Naive B cell (primary cell): ENCODE results near the gene SLC45A1. TPM values are rescaled to one million over a fixed set of nuclear protein-coding genes. Genes with fewer than 3 reads are reported as not detected.

Experiments
- ATAC-seq, 2 donors: fragments of 150-1000 bp; cut with Tn5 transposase; 2 replicates each; pipeline ENCODE4 v1.10.0; 2021; ENCODE audit warnings: low read depth in 2 of 2, mild to moderate bottlenecking in 2 of 2, moderate library complexity in 2 of 2
- DNase-seq: peaks from one replicate; pipeline ENCODE4 v3.0.0; 2022
- H3K27ac Mint-ChIP-seq, 6 donors: one replicate each; pipeline ENCODE4 v1.8.0; 2020 to 2022; ENCODE audit warnings: mild to moderate bottlenecking in 6 of 6, mixed read lengths in 6 of 6, moderate library complexity in 5 of 6, inconsistent platforms in 2 of 6
- H3K27me3 Mint-ChIP-seq, 3 donors: one replicate each; pipeline ENCODE4 v1.8.0; 2021 to 2022; ENCODE audit warnings: mixed read lengths in 3 of 3, mild to moderate bottlenecking in 1 of 3
- H3K36me3 Mint-ChIP-seq, 2 donors: one replicate each; pipeline ENCODE4 v1.8.0; 2020 to 2022; ENCODE audit warnings: mixed read lengths in 2 of 2, inconsistent platforms in 1 of 2, mild to moderate bottlenecking in 1 of 2
- H3K4me1 Mint-ChIP-seq, 3 donors: one replicate each; pipeline ENCODE4 v1.8.0; 2020 to 2022; ENCODE audit warnings: mixed read lengths in 3 of 3, inconsistent platforms in 1 of 3, mild to moderate bottlenecking in 1 of 3, moderate library complexity in 1 of 3
- H3K4me3 Mint-ChIP-seq, 8 donors: one replicate each; pipeline ENCODE4 v1.8.0; 2020 to 2022; ENCODE audit warnings: mild to moderate bottlenecking in 8 of 8, mixed read lengths in 8 of 8, moderate library complexity in 8 of 8, inconsistent platforms in 2 of 8
- H3K9me3 Mint-ChIP-seq, 7 donors: one replicate each; pipeline ENCODE4 v1.8.0; 2020 to 2022; ENCODE audit warnings: mixed read lengths in 7 of 7, mild to moderate bottlenecking in 5 of 7, inconsistent platforms in 2 of 7, moderate library complexity in 1 of 7
- polyA plus RNA-seq, 6 donors: library from polyadenylated mRNA; unstranded; fragments of 300-500 nt; fragmentation: Illumina TruSeq; gene quantifications; one replicate each; pipeline ENCODE4 v1.2.3, GENCODE V29; 2021; ENCODE audit warnings: low read depth in 6 of 6

SLC45A1 gene
- polyA plus RNA-seq, 6 donors from 2014 or later = 0.09 to 0.26 (median 0.24) TPM; not detected in 3

DNA sequence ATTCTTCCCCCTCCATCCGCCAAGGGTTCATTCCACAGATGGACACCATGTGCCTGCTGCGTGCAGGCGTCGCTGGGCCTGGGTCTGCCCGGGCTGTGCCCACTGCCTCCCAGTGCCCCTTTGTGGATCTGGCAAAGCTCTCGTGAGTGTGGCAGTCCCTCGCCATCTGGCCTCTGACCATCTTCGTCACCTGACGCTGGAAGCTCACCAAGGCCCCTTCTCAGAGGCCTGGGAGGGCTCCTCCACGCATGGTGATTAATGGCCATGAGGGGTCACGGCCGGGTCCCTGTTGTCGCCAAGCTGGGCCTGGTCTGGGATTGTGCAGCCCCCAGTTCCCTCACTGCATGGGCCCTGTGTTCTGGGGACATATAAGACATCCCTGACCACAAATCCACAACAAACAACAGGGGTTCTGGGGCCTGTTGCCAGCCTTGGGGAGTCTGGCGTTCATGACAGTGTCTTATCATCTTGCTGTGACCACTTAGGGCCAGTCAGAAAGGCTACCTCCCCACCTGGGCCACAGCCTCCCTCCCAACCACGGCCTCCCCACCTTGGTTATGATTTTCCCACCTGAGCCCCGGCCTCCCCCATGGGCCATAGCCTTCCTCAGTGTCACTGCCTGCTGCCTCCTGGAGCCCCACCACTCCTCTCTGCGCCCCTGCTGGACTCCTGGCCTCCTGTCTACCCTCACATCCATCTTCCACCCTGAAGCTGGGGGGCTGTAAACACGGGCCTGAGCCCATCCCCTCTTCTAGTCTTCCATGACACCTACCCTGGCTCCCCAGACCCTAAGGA lies 27.9 kb downstream of the SLC45A1 start:
- ATAC-seq (no peak), DNase-seq (no peak)
- Mint-ChIP-seq H3K27me3 (peaks cover 4 to 6% (median 5%) of the 10 kb centered on the region in 3 donors), H3K9me3 (peaks cover 0 to 2% (median 0%) of the 10 kb centered on the region in 7 donors), H3K4me1 (peaks cover 7 to 10% (median 10%) of the 10 kb centered on the region in 3 donors), H3K36me3 (no peaks in the 10 kb centered on the region), H3K27ac (peak overlapping the region in 4 of 6 donors; percentile 11 to 95 (median 46)), H3K4me3 (peak overlapping the region in 1 of 8 donors; percentile 2)

- Mint-ChIP-seq H3K9me3 (peaks cover 0 to 2% (median 0%) of the 10 kb centered on the region in 7 donors), H3K4me1 (peaks cover 7 to 10% (median 10%) of the 10 kb centered on the region in 3 donors), H3K36me3 (no peaks in the 10 kb centered on the region), H3K27me3 (peaks cover 4 to 6% (median 5%) of the 10 kb centered on the region in 3 donors), H3K27ac (peak overlapping the region in 1 of 6 donors; percentile 38), H3K4me3 (no peak overlapping the region)
- no peak for ATAC-seq
- no peak for DNase-seq
These were observed 29.7 kb downstream of the SLC45A1 start for GRCh38 chr1:8347635-8348034.

DNA sequence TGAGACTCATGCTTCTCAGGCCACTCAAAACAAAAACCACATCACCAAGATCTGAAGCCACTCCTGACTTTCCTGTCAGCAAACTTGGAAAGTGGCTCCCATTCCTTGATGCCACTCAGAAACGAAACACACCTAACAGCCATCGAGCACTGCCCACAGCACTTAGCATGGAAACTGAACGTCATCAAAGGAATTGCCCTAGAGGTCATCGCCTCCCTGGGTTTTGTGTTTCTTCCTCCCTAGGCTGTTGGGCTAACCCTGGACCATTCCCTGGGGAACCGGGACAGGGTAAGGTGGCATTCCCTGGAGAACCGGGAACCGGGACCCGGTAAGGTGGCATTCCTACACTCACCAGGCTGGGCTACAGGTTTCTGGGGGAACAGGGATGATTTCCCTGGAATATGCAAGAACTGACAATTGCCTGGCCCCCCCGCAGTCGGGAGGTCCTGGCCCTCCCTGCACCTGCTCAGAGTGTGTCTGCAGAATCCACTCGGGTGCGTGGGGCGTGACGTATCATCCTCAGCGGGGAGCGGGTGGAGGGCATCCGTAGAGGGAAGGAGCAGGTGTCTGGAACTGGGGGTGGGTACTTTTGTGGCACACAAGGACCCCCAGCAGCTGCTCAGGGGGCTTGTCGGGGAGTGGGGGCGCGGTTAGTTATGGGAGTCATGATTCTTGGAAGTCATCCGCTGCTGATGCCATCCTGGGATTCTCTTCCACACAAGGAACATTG lies 30.3 kb downstream of the SLC45A1 start:
- peaks cover 4 to 6% (median 5%) of the 10 kb centered on the region in 3 donors for H3K27me3 Mint-ChIP-seq
- peaks cover 7 to 10% (median 10%) of the 10 kb centered on the region in 3 donors for H3K4me1 Mint-ChIP-seq
- DNase-seq (no peak), ATAC-seq (no peak)
- no peak overlapping the region for H3K4me3 Mint-ChIP-seq
- H3K9me3 Mint-ChIP-seq = peaks cover 0 to 2% (median 0%) of the 10 kb centered on the region in 7 donors
- H3K27ac Mint-ChIP-seq = peak overlapping the region in 2 of 6 donors; percentile 38 to 78
- H3K36me3 Mint-ChIP-seq = no peaks in the 10 kb centered on the region

DNA sequence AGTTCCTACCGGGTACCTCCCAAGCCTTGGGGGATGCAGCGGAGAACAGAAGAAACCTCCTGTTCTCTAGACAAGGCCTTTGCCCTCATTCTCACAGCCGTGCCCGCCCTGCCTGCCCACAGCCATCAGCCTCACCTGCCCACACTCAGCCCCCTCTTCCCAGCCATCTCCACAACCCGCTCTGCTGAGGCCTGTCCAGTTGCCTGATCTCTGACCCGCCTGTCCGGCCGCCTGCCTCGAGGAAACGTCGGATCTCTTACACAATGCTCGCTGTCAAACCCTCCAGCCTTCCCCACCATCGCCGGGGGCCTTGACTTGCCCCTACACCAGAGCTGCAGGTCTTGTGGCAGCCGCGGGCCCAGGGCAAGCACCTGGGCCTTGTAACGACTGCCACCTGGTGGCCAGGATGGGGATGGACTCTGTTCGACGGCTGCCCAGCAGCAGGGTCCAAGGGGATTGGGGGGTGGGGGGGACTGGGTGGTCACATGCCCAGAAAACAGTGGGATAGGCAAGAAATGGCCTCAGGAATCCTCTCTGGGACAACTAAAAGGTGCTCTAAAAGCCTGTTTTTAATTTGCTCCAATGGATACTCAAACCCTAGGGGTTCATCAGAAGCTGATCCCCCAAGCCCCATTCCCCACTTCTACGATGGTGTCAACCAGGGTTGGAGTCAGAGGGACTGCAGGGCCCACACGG lies 31.0 kb downstream of the SLC45A1 start:
- peak; percentile 73 to 78 for ATAC-seq
- Mint-ChIP-seq H3K9me3 (peaks cover 0 to 2% (median 0%) of the 10 kb centered on the region in 7 donors), H3K27me3 (peaks cover 4 to 6% (median 5%) of the 10 kb centered on the region in 3 donors), H3K4me3 (no peak overlapping the region), H3K27ac (peak overlapping the region in 3 of 6 donors; percentile 8 to 78 (median 73)), H3K36me3 (no peaks in the 10 kb centered on the region), H3K4me1 (peaks cover 7 to 10% (median 10%) of the 10 kb centered on the region in 3 donors)
- peak; percentile 56 for DNase-seq

DNA sequence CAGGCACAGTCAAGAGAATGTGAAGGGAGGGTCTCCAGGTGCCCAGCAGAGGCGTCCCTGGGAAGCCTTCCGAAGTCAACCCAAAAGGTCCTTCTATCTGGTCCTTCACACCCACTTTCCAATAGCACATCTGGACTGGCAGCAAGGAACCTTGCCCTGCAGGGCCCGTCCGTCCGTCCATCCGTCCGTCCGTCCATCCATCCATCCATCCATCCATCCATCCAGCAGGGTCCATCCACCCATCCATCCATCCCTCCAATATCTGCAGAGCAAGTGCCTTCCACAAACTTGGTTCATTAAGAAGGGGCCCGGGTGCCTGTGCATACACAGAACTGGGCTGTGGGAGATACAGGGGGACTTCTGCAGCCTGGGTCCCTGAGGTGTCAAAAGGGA lies 31.6 kb downstream of the SLC45A1 start:
- Mint-ChIP-seq H3K4me3 (peak overlapping the region in 2 of 8 donors; percentile 9 to 22), H3K4me1 (peaks cover 7 to 10% (median 10%) of the 10 kb centered on the region in 3 donors), H3K36me3 (no peaks in the 10 kb centered on the region), H3K9me3 (peaks cover 0 to 2% (median 0%) of the 10 kb centered on the region in 7 donors), H3K27me3 (peaks cover 2 to 6% (median 5%) of the 10 kb centered on the region in 3 donors), H3K27ac (peak overlapping the region in 2 of 6 donors; percentile 53 to 87)
- ATAC-seq (no peak), DNase-seq (no peak)

GRCh38 chr1:8349961-8350360 lies 32.0 kb downstream of the SLC45A1 start:
- H3K9me3 Mint-ChIP-seq = peaks cover 0 to 2% (median 0%) of the 10 kb centered on the region in 7 donors
- no peaks in the 10 kb centered on the region for H3K36me3 Mint-ChIP-seq
- peaks cover 7 to 10% (median 10%) of the 10 kb centered on the region in 3 donors for H3K4me1 Mint-ChIP-seq
- peaks cover 0 to 6% (median 5%) of the 10 kb centered on the region in 3 donors for H3K27me3 Mint-ChIP-seq
- ATAC-seq (no peak), DNase-seq (no peak)
- H3K4me3 Mint-ChIP-seq = no peak overlapping the region
- no peak overlapping the region for H3K27ac Mint-ChIP-seq

DNA sequence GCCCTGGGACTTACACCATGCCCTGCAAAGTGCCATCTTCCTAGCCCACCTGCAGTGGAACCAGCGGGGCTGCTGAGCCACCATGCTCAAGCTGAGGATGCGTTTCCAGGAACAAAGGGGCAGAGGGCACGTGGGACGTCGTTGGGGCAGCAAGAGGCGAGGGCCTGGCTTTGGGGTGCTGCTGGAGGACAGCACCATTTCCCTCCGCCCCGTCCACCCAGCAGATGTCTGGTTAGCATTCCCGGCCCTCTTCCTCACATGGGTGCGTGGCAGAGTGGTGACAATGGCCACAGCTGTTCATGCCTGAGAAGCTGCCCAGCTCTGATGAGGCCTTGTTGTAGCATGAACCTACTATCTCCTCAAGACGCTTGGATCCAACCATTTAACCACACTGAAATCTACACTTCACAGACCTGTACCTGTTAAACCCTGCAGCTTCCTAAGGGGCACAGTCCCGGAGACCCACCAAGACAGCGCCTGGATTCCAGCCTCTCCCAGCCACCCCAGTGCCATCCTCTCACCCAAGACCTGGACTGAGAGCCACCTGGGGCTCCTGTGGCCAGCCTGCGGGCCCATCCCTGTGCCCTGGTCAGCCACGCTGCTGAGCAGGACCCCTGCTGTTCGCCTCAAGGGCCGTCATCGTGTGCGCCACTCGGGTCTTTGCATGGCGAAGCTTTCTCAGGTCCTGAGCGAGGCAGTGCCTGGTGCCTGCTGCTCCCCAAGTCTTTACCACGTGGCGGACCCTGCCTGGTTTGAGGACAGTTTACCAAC lies 33.2 kb downstream of the SLC45A1 start:
- ATAC-seq (peak in 1 of 2 donors; percentile 9), DNase-seq (no peak)
- Mint-ChIP-seq H3K9me3 (peaks cover 0 to 2% (median 0%) of the 10 kb centered on the region in 7 donors), H3K36me3 (no peaks in the 10 kb centered on the region), H3K27ac (peak overlapping the region in 4 of 6 donors; percentile 31 to 77 (median 53)), H3K4me3 (no peak overlapping the region), H3K27me3 (peaks cover 0 to 6% (median 3%) of the 10 kb centered on the region in 3 donors), H3K4me1 (peaks cover 7 to 10% (median 10%) of the 10 kb centered on the region in 3 donors)

- DNase-seq = no peak
These were observed 34.0 kb downstream of the SLC45A1 start for GRCh38 chr1:8351693-8352470.

DNA sequence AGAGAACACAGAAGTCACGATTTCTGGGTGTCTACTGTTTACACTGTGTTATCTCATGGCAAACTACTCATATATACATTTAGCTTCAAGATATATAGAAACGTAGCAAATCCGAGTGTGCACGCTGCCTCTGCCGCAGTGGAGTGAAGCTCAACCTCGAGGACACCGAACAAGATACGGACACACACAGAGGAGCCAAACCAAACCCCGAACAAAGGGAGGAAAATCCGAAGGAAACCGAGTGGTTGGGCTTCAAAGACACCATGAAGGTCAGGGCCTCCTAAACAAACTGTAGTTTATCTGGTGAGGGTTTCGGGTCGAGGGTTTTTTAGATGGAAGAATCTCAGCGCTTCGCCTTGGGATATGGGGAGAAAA lies 34.5 kb downstream of the SLC45A1 start:
- Mint-ChIP-seq H3K36me3 (peaks cover 6 to 9% of the 10 kb centered on the region in 2 donors), H3K4me1 (peaks cover 7 to 10% (median 10%) of the 10 kb centered on the region in 3 donors), H3K27ac (peak overlapping the region in 2 of 6 donors; percentile 62 to 83), H3K4me3 (peak overlapping the region in 1 of 8 donors; percentile 2), H3K27me3 (no peaks in the 10 kb centered on the region), H3K9me3 (peaks cover 0 to 2% (median 0%) of the 10 kb centered on the region in 7 donors)
- no peak for DNase-seq
- no peak for ATAC-seq

More at GRCh38 chr1:8351693-8352470, 34.0 kb downstream of the SLC45A1 start:
- H3K36me3 Mint-ChIP-seq = peaks cover 3 to 5% of the 10 kb centered on the region in 2 donors
- peaks cover 0 to 2% (median 0%) of the 10 kb centered on the region in 7 donors for H3K9me3 Mint-ChIP-seq
- H3K4me3 Mint-ChIP-seq = no peak overlapping the region
- H3K4me1 Mint-ChIP-seq = peaks cover 7 to 10% (median 7%) of the 10 kb centered on the region in 3 donors
- peak; percentile 34 to 47 for ATAC-seq
- no peak overlapping the region for H3K27ac Mint-ChIP-seq
- no peaks in the 10 kb centered on the region for H3K27me3 Mint-ChIP-seq

GRCh38 chr1:8352886-8353785 lies 35.2 kb downstream of the SLC45A1 start:
- ATAC-seq (no peak), DNase-seq (no peak)
- Mint-ChIP-seq H3K36me3 (peaks cover 6 to 14% of the 10 kb centered on the region in 2 donors), H3K4me3 (peak overlapping the region in 1 of 8 donors; percentile 2), H3K27ac (peak overlapping the region in 5 of 6 donors; percentile 37 to 88 (median 62)), H3K9me3 (peaks cover 0 to 2% (median 0%) of the 10 kb centered on the region in 7 donors), H3K4me1 (peaks cover 9 to 13% (median 10%) of the 10 kb centered on the region in 3 donors), H3K27me3 (no peaks in the 10 kb centered on the region)

- Mint-ChIP-seq H3K4me1 (peaks cover 5 to 10% (median 6%) of the 10 kb centered on the region in 3 donors), H3K9me3 (no peaks in the 10 kb centered on the region), H3K4me3 (no peak overlapping the region), H3K36me3 (peaks cover 6 to 16% of the 10 kb centered on the region in 2 donors), H3K27ac (no peak overlapping the region), H3K27me3 (no peaks in the 10 kb centered on the region)
- ATAC-seq (no peak), DNase-seq (no peak)
These were observed 36.1 kb downstream of the SLC45A1 start for GRCh38 chr1:8354038-8354437.
